Astrocyte of the cerebellum (primary cell): ENCODE results near the gene GCLC.

Experiments used
- DNase-seq: peaks from one replicate; pipeline ENCODE4 v3.0.0-alpha.2; 2011; ENCODE audit warnings: low read depth
- H3K4me3 ChIP-seq: 2 replicates; pipeline ENCODE4 v1.5.1; 2011; ENCODE audit warnings: mild to moderate bottlenecking, low read depth, low read length, moderate library complexity
- in situ Hi-C: cut with HindIII; loops from 2 replicates; pipeline ENCODE4 v1.10.0; 2017; ENCODE audit warnings: low sequenced_read_pairs
- TF ChIP-seq, protein P1 (sequence below): IDR thresholded peaks from 2 replicates; pipeline ENCODE4 v1.5.1; 2012; ENCODE audit warnings: low read length, low read depth, moderate library complexity, mild to moderate bottlenecking; ENCODE audit errors: missing control alignments

GCLC gene

DNA sequence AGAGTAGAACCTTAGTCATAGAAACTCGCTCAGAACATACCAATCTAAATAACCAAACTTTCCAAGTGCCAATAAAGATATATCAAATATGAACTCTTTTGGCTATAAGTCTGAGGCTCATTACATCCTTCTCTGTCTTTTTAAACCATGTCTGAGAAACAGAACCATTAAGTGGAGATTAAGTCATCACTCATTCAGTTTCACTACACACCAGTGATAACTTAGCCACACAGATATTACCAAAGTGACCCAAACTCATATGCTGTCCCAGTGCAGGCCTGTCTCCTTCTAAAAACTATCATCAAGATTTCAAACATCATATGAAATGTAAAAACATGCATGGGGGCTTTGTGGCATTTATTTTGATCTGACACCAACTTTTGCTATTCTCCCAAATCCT lies 12.0 kb downstream of the GCLC start:
- TF ChIP-seq, protein P1, sequence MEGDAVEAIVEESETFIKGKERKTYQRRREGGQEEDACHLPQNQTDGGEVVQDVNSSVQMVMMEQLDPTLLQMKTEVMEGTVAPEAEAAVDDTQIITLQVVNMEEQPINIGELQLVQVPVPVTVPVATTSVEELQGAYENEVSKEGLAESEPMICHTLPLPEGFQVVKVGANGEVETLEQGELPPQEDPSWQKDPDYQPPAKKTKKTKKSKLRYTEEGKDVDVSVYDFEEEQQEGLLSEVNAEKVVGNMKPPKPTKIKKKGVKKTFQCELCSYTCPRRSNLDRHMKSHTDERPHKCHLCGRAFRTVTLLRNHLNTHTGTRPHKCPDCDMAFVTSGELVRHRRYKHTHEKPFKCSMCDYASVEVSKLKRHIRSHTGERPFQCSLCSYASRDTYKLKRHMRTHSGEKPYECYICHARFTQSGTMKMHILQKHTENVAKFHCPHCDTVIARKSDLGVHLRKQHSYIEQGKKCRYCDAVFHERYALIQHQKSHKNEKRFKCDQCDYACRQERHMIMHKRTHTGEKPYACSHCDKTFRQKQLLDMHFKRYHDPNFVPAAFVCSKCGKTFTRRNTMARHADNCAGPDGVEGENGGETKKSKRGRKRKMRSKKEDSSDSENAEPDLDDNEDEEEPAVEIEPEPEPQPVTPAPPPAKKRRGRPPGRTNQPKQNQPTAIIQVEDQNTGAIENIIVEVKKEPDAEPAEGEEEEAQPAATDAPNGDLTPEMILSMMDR, result no peak
- no peak for DNase-seq
- no peak overlapping the region for H3K4me3 ChIP-seq
- in situ Hi-C loops, result no loop called here

DNA sequence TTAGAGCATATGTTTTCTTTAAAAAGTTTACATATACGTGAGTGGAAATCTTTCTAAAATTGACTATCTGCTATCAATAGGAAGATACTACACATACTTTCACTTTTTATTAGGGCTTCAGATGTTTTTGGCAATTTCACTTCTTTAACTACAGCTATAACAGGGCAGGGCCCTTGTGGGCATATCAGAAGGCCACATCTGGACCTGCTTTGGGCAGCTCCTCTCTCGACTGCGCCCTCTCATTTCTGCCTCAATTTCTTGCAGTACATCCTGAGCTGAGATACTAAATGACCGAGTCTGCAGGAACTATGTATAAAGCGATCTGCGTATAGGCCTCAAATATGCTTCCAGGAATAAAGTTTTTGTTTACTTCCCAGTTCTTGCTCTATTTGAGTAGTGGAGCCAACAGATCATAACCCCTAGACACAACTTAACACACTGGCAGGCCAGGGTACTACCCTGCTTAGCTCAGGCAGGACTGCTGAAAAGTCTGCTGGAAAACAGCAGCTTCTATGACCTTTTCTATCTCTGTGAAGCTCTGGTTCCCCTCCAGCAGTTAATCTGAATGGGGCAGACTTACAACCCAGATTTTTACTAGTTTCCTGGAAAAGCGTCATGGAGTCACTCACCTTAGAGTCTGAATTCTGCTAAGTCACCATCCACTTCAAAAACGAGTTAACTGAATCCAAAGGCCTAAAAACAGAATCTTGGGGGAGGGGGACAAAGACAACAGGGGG lies 12.7 kb downstream of the GCLC start:
- TF ChIP-seq, protein P1, result no peak
- H3K4me3 ChIP-seq, result no peak overlapping the region
- DNase-seq, result no peak
- in situ Hi-C loops, result no loop called here

DNA sequence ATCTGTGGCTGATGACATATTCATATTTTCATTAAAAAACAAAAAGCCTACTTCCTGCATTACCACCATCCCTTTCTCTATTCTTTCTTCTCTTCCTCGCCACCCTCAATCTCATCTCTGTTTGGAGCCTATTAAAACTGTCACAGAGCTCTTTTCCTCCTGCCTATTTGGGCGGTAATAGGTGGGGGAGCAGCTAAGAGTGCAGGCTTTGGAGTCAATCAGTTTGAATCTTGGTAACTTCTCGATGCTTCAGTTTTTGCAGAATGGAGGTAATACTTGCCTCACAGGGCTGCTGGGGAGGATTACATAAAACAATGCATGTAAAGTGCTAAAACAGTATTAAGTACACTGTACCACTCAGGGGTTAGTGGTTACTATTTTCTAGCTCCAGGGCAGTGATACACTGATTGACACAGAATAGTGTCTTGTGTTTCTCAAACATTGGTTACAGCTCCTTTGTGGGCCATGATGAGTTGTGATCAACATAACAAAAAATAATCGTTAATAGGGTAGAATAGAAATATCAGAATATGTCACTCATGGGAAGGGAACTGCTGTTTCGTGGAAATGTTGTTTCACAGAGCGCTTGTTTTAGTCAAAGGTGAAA lies 14.0 kb downstream of the GCLC start:
- H3K4me3 ChIP-seq, result no peak overlapping the region
- TF ChIP-seq, protein P1, result no peak
- DNase-seq, result no peak
- in situ Hi-C loops, result no loop called here

DNA sequence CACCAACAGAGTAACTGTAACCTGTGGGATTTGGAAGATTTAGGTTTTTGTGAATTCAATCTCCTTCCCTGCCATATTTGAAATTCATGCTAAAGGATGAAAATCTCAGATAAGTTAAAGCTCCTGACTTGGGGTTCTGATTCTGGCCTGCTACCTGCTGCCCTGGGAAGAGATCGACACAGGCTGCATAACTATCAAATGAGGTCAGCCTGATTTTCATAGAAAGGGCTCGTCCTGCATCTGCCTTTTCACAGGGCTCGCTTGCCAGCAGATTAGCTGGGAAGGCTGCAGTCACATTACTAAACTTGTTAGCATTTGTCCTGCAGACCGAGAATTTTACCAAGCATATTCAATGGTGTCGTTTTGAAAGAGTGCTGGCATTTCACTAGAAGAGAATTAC lies 14.6 kb downstream of the GCLC start:
- TF ChIP-seq, protein P1, result no peak
- in situ Hi-C loops, result no loop called here

DNA sequence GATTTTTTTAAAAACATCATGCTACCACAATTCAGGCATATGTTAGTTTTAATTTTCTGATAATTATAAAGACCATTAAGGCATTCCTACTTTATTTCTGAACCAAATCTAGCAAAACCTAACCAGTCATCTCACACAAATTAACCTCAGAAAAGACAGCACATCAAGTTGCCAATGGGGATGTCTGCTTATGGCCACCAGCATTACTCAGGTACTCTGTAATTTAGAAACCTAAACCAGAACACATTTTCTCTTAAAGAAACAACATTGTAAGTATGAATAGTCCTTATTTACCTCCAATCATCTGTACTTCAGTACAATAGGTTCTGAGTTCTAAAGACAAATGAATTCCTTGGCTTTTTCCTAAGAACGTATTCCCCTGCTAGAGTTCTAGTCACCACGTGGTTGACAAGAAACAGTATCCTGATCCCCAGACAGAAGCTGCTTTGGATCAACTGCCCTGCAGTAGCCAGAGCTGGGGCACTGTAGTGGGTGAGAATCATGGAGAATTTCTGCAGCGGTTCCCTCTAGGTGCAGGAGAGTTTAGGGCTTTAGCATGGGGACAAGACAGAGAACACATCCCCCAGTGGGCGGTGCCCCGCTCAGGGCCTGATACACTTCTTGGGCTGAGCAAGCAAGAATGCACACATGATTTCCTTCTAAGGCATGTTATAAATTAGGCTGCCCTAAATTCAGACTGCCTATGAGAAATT lies 15.4 kb downstream of the GCLC start:
- in situ Hi-C loops, result no loop called here
- no peak overlapping the region for H3K4me3 ChIP-seq
- no peak for DNase-seq
- TF ChIP-seq, protein P1, result no peak

More for the DNA sequence above, 14.6 kb downstream of the GCLC start:
- no peak overlapping the region for H3K4me3 ChIP-seq
- no peak for DNase-seq

DNA sequence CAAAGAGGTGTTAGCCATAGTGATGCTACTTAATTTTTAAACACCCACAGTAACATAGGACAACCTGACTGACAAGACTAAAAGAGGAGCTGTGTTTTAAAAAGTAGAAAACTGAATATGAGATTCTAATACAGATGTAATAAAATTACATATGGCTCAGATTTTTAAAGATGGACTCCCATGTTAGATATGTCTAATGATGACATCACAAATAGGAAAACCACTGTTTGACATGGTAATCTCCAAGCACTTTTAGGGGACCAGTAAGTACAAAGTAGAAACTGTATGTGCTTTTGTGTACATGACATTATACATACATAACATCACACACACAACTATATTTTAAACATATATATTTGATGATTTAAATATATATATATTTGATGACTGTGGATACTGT lies 16.8 kb downstream of the GCLC start:
- no peak for DNase-seq
- TF ChIP-seq, protein P1, result no peak
- in situ Hi-C loops, result no loop called here
- H3K4me3 ChIP-seq, result no peak overlapping the region
